GM19193 (cell line): ENCODE measurements around the gene PCNX1.

Source experiments
- POLR2A ChIP-seq: IDR thresholded peaks from 4 replicates; pipeline ENCODE4 v1.6.1; 2011; ENCODE audit not compliant: insufficient read depth, insufficient read length; ENCODE audit errors: extremely low read depth

PCNX1 gene

DNA sequence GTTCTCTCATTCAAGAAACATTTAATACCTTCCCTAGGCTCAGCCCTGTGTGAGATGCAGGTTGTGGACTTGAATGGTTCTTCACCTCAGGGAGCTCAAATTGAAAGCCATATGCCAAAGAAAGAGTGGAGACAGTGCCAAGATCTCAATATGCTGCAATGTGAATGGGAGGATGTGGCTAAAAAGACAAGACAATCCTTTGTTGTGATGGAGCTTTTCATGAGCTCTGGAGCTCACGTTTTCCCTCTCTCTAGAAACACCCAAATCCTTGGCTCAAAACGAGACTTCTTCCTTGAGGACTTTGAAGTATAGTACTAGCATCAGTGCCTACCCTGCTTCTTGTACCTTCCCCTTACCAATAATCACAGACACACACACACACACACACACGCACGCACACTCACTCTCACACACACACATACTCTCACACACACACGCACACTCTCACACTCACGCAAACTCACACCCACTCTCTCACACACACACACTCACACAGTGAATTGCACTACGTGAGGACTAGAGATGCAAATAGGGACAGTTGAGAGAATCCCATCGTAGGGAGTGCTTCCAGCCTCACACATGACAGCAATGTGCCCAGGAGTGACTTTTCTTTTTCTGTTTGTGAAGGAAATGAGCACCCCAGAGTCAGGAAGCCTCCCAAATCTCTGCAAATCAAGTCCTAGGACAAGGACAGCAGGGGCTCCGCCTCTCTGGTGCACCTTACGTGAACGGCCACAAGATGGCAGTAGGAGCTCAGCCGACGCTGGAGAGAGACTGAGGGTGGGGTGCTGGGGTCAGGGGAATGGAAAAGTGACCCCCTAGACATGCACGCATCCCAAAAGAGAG, 231.4 kb downstream of the PCNX1 start:
- TF ChIP-seq POLR2A = no peak

DNA sequence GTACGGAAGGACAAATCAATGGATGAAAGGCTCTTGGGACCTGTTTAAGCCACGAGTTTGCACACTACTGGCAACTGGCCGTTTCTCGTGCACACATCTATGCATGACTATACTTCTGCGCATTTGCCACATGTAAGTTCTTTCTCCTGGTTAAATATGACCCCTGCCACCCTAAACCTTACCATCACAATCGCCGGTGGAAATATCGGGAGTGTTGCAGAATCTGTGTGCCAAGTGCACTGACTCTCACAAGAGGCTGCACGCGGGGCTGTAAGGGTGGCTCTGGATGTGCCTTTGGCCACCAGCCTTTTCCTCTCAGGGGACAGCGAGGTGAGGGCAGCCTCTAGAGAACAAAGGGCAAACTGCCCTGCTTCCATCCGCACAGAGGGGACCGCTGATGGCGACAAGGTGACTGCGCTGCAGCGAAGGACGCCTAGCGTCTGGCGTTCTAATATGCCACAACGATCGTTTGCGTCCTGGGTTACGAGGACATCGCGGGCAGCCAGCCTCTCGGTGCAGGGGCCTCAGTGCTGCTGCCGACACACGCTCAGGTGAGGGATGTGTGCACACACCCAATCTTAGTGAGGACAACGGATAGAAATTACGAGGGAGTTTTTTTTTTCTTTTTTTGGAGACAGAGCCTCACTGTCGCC, 232.2 kb downstream of the PCNX1 start:
- TF ChIP-seq POLR2A = no peak

DNA sequence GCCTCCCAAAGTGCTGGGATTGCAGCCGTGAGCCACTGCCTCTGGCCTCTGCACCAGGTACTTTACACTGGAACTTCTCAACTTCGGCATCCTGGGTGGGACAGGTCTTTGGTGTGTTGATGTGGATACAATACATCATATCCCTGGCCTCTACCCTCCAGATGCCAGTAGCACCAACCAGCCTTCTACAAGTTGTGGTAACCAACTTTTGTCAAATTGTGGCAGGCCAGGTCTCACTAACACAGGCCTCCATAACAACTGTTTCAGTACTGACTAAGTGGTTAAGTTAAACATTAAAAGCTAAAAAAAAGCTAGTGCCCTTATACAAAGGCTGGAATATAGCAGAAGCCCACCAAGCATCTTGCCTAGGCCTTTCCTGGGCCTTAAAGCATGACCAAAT, 232.9 kb downstream of the PCNX1 start:
- TF ChIP-seq POLR2A = no peak

DNA sequence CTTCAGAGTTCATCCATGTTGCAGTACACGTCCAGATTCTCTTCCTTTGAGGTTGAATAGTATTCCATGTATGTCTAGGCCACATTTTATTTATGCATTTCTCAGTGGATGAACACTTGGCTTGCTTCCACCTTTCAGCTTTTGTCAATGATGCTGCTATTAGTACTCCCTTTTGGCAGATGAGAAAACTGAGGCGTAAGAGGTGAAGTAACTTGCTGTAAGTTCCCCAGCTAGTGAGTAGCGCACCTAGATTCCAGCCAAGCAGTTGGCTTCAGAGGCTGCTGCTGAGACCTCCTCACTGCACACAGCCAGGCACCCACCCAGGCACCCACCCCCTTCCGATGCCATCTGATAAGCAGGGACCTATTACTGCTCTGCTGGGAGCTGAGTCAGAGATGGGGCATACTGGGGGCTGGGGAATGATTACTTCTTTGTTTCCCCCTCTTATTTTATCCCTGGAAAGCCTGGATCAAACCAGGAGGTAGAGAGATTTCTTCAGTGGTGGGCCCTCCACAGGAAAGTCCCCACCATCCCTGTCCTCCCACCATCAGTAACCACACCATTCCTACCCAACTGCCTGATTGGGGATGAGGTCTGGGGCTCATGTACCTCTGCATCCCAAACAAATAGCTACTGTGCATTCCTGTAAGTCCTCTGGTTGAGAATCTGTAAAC, 234.6 kb downstream of the PCNX1 start:
- no peak for TF ChIP-seq POLR2A

DNA sequence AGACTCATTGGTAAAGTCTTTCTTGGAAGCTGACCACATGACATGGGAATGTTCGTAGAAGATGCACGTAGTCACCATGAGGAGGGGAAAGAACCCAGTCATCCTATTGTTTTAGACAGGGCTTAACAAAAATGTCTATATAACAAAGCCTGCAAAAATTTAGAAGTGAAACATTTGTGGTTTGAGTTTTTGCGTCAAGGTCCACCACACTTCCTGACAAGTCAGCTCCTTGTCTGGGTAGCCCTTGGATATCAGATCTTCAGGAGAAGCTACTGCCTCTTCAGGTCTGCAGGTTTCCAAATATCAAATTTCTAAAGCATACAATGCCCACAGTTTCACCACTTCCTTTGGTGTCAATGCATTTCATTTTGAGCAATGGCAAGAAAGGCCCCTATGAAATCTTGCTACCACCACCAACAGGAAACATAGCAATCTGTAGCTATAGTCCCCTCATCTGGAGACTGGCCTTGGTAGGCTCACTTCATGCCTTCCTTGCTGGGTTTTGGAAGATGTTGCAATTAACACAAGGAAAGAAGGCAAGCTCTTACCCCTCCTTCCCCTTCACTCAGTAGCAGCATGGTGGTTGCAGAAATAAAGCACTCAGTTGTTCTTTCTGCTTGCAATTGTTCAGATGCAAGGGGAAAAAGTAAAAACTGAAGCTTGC, 235.2 kb downstream of the PCNX1 start:
- TF ChIP-seq POLR2A = no peak

DNA sequence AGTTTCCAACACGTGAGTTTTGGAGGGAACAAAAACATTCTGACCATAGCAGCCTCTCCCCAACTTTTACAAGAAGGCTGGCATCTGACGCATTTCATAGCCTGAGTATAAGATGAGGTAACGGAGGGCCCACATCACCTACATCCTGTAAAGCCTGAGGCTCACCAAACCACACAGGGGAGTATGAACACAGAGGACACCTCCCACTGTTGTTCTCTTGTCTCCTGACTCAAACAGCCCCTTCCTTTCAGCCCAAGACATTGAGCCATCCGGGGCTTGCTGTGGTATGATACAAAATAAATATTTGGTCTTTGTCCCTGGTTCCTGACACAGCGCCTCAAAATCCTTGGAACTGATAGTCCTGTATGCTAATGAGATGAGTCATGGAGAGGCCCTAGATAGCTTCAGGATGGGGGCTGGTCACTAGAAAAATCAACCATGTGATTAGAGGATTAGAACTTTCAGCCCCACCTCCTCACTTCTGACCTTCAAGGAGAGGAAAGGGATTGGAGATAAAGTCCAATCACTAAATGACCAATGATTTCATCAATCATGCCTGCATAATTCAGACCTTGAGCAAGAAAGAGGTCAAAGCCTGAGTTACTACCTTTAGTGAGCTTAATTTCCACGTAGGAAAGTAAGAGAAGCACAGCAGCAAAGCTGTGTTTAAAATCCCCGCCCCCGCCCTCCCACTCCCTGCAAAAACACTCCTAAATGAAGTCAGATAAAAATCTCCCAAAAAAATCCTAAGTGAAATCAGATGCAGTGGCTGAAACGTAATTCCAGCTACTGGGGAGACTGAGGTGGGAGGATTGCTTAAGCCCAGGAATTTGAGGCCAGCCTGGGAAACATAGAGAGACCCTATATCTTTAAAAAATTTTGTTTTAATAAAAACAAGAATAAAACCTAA, 236.4 kb downstream of the PCNX1 start:
- TF ChIP-seq POLR2A = no peak

DNA sequence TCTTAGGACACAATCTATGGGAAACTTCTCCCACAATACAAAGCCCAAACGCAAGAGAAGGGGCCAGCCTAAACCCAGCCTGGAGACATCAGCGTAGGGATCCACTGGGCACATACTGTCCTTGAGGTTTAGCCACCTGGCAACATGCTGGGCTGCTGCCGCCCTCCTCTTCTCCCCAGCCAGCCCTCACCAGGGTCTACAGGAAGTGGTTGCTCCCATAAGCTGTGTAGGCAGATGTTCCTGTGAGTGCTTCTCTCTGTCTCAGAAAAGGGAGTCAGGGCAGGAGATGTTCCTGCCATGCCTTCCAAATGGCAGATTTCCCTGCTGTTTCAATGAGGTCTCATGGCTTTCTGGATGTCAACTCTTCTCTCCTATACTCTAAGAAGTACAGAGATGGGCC, 241.4 kb downstream of the PCNX1 start:
- no peak for TF ChIP-seq POLR2A

DNA sequence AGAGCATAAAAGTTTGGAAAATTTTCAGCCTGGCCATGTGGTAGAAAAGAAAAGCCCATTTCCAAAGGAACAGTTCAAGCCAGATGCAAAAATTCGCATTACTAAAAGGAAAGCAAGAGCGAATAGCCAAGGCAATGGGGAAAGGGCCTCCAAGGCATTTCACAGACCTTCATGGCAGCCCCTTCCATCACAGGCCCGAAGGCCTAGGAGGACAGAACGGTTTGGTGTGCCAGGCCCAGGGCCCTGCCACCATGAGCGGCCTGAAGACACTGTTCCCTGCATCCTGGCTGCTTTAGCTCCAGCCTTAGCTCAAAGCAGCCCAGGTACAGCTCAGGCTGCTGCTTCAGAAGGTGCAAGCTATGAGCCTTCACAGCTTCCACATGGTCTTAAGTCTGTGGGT, 243.5 kb downstream of the PCNX1 start:
- no peak for TF ChIP-seq POLR2A

DNA sequence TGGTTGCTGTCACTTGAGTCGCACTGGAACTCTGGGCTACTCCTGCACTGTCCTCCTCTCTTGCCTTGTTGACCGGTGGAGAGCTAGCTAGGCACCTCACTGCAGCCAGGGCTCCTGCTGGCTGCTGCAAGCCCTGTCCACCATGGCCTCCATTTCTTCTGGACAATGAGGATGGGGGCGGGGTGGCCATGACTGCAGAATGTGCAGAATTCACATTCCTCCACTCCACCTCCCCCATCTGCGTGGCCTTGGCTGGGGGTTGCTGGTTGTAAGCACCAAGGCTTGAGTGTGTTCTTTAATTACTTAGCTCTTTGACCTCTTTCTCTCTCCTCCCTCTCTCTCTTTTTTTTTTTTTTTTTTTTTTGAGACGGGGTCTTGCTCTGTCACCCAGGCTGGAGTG, 248.5 kb downstream of the PCNX1 start:
- no peak for TF ChIP-seq POLR2A

DNA sequence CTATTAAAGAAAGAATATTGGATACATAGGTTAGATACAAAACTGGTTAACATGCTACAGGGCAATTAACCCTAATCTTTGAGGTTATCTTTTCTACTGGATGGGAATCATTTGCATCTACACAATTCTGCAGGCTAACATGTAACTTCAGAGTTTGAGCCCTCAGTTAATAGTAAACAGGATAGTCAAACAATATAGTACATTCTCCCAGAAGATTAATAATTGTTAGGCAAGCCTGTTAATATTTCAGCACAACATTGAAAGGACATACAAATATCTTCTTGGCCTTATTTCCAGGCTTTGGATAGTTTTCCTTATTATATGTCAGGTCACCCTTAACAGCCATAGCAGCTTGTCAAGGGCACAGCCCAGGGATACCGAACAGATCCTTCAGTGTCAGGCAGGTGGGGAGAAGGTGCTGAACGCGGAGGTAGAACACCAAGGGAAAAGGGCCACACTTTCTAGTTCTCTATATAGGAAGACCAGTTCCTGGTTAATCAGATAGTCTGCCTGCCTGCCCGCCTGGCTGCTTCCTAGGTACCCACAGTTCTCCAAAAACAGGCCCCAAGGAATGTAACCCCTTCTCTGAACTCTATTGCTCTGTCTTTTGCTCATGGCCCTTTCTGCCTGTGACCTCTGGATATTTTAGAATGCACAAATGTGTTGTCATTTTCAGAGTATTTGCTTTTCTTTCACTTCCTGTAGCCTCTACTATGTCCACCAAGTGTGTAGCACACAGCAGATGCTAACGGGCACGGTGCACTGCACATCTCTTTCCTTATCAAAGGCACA, 256.0 kb downstream of the PCNX1 start:
- TF ChIP-seq POLR2A = no peak

DNA sequence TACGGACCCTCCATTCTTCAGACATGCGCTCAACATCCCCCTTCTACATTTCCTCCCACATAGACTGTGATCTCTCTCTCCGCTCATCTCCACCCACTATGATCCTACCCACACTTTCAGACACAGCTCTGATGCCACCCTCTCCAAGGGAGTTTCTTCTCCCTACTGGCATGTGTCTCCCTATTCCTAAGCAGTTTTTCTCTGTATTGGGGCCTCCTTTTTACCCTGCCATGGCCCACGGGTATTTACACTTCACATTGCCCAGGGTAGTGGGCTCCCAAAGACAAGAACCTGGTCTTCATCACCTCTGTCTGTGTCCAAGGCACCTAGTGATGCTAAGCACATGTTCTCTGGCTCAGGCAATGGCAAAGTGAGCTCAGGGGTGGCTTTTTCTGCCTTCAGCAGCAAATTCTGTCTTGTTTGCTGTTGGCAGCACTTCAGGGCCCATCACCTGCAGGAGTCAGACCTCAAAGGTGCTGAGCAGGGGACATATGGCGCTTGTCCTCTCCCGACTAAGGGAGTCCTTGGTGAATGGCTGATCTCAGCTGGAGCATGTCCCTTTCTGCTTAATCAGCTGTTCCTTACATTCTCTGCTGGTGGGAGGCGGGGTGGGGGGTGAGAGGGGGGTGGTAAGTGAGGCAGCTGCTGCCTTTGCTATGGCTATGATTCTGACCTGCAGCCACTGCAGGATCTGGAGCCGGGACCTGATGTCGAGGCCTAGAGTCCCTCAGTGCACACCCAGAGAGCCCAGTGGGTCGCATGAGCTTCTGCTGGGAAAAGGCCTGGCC, 256.8 kb downstream of the PCNX1 start:
- TF ChIP-seq POLR2A = no peak
